Astrocyte (in vitro differentiated cells and primary cell): Measurements from ENCODE around the gene PDE7B. TPM values are rescaled to one million over a fixed set of nuclear protein-coding genes. Genes with fewer than 3 reads are reported as not detected.

Experiments
- DNase-seq: peaks from one replicate; pipeline ENCODE4 v3.0.0-alpha.2; 2010; ENCODE audit warnings: low read depth
- FAIRE-seq: peaks from 2 replicates; lab custom pipeline; 2011; peaks lifted over from hg19 to GRCh38; lab: Jason Lieb, UNC
- H2AFZ ChIP-seq: 2 replicates; pipeline ENCODE4 v1.6.0; 2012; ENCODE audit warnings: low read depth, low read length, inconsistent platforms
- H3K27ac ChIP-seq: 2 replicates; pipeline ENCODE4 v1.5.1; 2011; ENCODE audit warnings: low read depth, low read length, inconsistent platforms
- H3K27me3 ChIP-seq: 2 replicates; pipeline ENCODE4 v1.6.0; 2011; ENCODE audit warnings: low read length, inconsistent platforms; ENCODE audit not compliant: insufficient read depth
- H3K36me3 ChIP-seq: 2 replicates; pipeline ENCODE4 v1.5.1; 2011; ENCODE audit warnings: low read length, inconsistent platforms; ENCODE audit not compliant: insufficient read depth
- H3K4me1 ChIP-seq: 2 replicates; pipeline ENCODE4 v1.5.1; 2011; ENCODE audit warnings: low read length, inconsistent platforms; ENCODE audit not compliant: insufficient read depth
- H3K4me2 ChIP-seq: 2 replicates; pipeline ENCODE4 v1.6.0; 2012; ENCODE audit warnings: low read length, inconsistent platforms
- H3K4me3 ChIP-seq: 2 replicates; pipeline ENCODE4 v1.5.1; 2011; ENCODE audit warnings: low read depth, mild to moderate bottlenecking, low read length, inconsistent platforms; ENCODE audit not compliant: insufficient read depth
- H3K79me2 ChIP-seq: 2 replicates; pipeline ENCODE4 v1.6.0; 2012; ENCODE audit warnings: mild to moderate bottlenecking, low read length, inconsistent platforms; ENCODE audit not compliant: insufficient read depth
- H3K9ac ChIP-seq: 2 replicates; pipeline ENCODE4 v1.6.0; 2012; ENCODE audit warnings: mild to moderate bottlenecking, low read length, inconsistent platforms
- H3K9me3 ChIP-seq: 2 replicates; pipeline ENCODE4 v1.5.1; 2012; ENCODE audit warnings: low read depth, mild to moderate bottlenecking, low read length, inconsistent platforms; ENCODE audit not compliant: insufficient read depth
- H4K20me1 ChIP-seq: 2 replicates; pipeline ENCODE4 v1.6.0; 2012; ENCODE audit warnings: low read length, inconsistent platforms; ENCODE audit not compliant: insufficient read depth
- H3K27ac Mint-ChIP-seq: one replicate; pipeline ENCODE4 v1.8.0; 2021; ENCODE audit warnings: mild to moderate bottlenecking, mixed read lengths; ENCODE audit not compliant: unreplicated experiment
- H3K27me3 Mint-ChIP-seq: one replicate; pipeline ENCODE4 v1.8.0; 2021; ENCODE audit warnings: low read depth, mixed read lengths; ENCODE audit not compliant: unreplicated experiment
- H3K36me3 Mint-ChIP-seq: one replicate; pipeline ENCODE4 v1.8.0; 2021; ENCODE audit warnings: low read depth, mixed read lengths; ENCODE audit not compliant: unreplicated experiment
- H3K4me1 Mint-ChIP-seq: one replicate; pipeline ENCODE4 v1.8.0; 2021; ENCODE audit warnings: low read depth, mixed read lengths; ENCODE audit not compliant: unreplicated experiment
- H3K4me3 Mint-ChIP-seq: one replicate; pipeline ENCODE4 v1.8.0; 2021; ENCODE audit warnings: mild to moderate bottlenecking, moderate library complexity, mixed read lengths; ENCODE audit not compliant: unreplicated experiment
- H3K9me3 Mint-ChIP-seq: one replicate; pipeline ENCODE4 v1.8.0; 2021; ENCODE audit warnings: mild to moderate bottlenecking, mixed read lengths; ENCODE audit not compliant: unreplicated experiment
- CTCF ChIP-seq: IDR thresholded peaks from 2 replicates; pipeline ENCODE4 v1.5.1; 2011; ENCODE audit warnings: low read depth, mild to moderate bottlenecking, inconsistent platforms, low read length, moderate library complexity; ENCODE audit not compliant: insufficient read depth
- EZH2 ChIP-seq: IDR thresholded peaks from 2 replicates; pipeline ENCODE4 v1.6.1; 2012; ENCODE audit warnings: mild to moderate bottlenecking, low read length, inconsistent platforms; ENCODE audit not compliant: insufficient read depth
- total RNA-seq: library from RNA; stranded (reverse); gene quantifications from 2 replicates; pipeline ENCODE4 v1.2.1, GENCODE V29; 2021

Gene PDE7B
- total RNA-seq, 1 donor from 2014 or later = 0.27 TPM

- H4K20me1 ChIP-seq = no peaks in the 10 kb centered on the region
- Mint-ChIP-seq H3K4me1 (no peaks in the 10 kb centered on the region), H3K4me3 (no peak overlapping the region), H3K36me3 (no peaks in the 10 kb centered on the region), H3K9me3 (no peaks in the 10 kb centered on the region), H3K27me3 (no peaks in the 10 kb centered on the region), H3K27ac (no peak overlapping the region)
- no peak overlapping the region for H3K27ac ChIP-seq
- H3K4me2 ChIP-seq = no peak overlapping the region
- H3K9ac ChIP-seq = no peak overlapping the region
- DNase-seq (no peak), FAIRE-seq (no peak)
- H3K4me3 ChIP-seq = no peak overlapping the region
- H3K79me2 ChIP-seq = no peaks in the 10 kb centered on the region
- no peak for TF ChIP-seq EZH2
- no peak for TF ChIP-seq CTCF
- H2AFZ ChIP-seq = no peak overlapping the region
- no peaks in the 10 kb centered on the region for H3K9me3 ChIP-seq
- H3K36me3 ChIP-seq = no peaks in the 10 kb centered on the region
- no peaks in the 10 kb centered on the region for H3K4me1 ChIP-seq
- no peaks in the 10 kb centered on the region for H3K27me3 ChIP-seq
Observed at GRCh38 chr6:135951169-135951568, 99.7 kb downstream of the PDE7B start.

- Histone ChIP-seq H3K4me2 (no peak overlapping the region), H3K4me3 (no peak overlapping the region), H4K20me1 (no peaks in the 10 kb centered on the region), H3K9ac (no peak overlapping the region), H3K9me3 (no peaks in the 10 kb centered on the region), H3K27ac (no peak overlapping the region), H3K4me1 (no peaks in the 10 kb centered on the region), H3K27me3 (no peaks in the 10 kb centered on the region), H3K79me2 (no peaks in the 10 kb centered on the region), H2AFZ (no peak overlapping the region), H3K36me3 (no peaks in the 10 kb centered on the region)
- Mint-ChIP-seq H3K27me3 (no peaks in the 10 kb centered on the region), H3K4me1 (no peaks in the 10 kb centered on the region), H3K4me3 (no peak overlapping the region), H3K27ac (no peak overlapping the region), H3K36me3 (no peaks in the 10 kb centered on the region), H3K9me3 (no peaks in the 10 kb centered on the region)
- FAIRE-seq (no peak), DNase-seq (no peak)
- TF ChIP-seq EZH2 (no peak), CTCF (no peak)
Observed at GRCh38 chr6:135953818-135954217, 102.3 kb downstream of the PDE7B start.

GRCh38 chr6:135955099-135955498, 103.6 kb downstream of the PDE7B start:
- no peak for FAIRE-seq

More at GRCh38 chr6:135955099-135955498, 103.6 kb downstream of the PDE7B start:
- Mint-ChIP-seq H3K4me3 (no peak overlapping the region), H3K27ac (no peak overlapping the region), H3K36me3 (no peaks in the 10 kb centered on the region), H3K27me3 (no peaks in the 10 kb centered on the region), H3K4me1 (no peaks in the 10 kb centered on the region), H3K9me3 (no peaks in the 10 kb centered on the region)
- H2AFZ ChIP-seq = no peak overlapping the region
- no peak overlapping the region for H3K4me2 ChIP-seq
- H3K79me2 ChIP-seq = no peaks in the 10 kb centered on the region
- no peaks in the 10 kb centered on the region for H3K4me1 ChIP-seq
- DNase-seq = no peak
- no peaks in the 10 kb centered on the region for H3K36me3 ChIP-seq
- TF ChIP-seq CTCF = no peak
- TF ChIP-seq EZH2 = no peak
- no peak overlapping the region for H3K9ac ChIP-seq
- no peaks in the 10 kb centered on the region for H4K20me1 ChIP-seq
- H3K9me3 ChIP-seq = no peaks in the 10 kb centered on the region
- H3K4me3 ChIP-seq = no peak overlapping the region
- H3K27me3 ChIP-seq = no peaks in the 10 kb centered on the region
- H3K27ac ChIP-seq = no peak overlapping the region
